ENCODE data around the gene USO1.

- TF ChIP-seq EZH2 (IDR thresholded peaks at IDR 0.05): no peak
- no peak for TF ChIP-seq POLR2AphosphoS5 (IDR thresholded peaks at IDR 0.05; ENCODE audit: borderline replicate concordance, low read depth, low read length)
- no peak for TF ChIP-seq FOXP2 (optimal IDR thresholded peaks at IDR 0.05; ENCODE audit: control extremely low read depth, extremely low read length, insufficient read depth)
Observed at GRCh38 chr4:75718529-75718928, 5.8 kb upstream of the USO1 start.
